GM21737 (cell line): ENCODE measurements around the gene SLX4IP.

Experiments
- ATAC-seq: cut with Tn5 transposase; IDR thresholded peaks from one replicate; pipeline ENCODE4 v1.9.1; 2021; ENCODE audit warnings: mild to moderate bottlenecking, moderate library complexity; ENCODE audit not compliant: unreplicated experiment

The SLX4IP gene

GRCh38 chr20:10463622-10464021, 28.5 kb downstream of the SLX4IP start:
- no peak for ATAC-seq

DNA sequence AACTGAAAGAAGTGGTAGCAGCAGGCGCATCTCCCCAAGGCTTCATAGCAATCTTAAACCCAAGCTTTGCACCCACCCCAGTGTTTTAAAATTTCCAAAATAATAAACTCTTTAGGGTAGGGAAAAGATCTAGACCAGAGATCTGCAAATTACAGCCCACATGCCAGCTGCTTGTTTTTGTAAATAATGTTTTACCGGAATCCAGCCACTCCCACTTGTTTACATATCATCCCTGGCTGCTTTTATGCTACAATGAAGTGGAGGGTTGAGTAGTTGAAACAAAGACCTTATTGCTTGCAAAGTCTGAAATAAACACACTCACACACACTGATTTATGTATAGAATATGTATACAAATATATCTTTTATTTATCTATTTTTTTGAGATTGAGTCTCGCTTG, 30.0 kb downstream of the SLX4IP start:
- ATAC-seq = no peak

DNA sequence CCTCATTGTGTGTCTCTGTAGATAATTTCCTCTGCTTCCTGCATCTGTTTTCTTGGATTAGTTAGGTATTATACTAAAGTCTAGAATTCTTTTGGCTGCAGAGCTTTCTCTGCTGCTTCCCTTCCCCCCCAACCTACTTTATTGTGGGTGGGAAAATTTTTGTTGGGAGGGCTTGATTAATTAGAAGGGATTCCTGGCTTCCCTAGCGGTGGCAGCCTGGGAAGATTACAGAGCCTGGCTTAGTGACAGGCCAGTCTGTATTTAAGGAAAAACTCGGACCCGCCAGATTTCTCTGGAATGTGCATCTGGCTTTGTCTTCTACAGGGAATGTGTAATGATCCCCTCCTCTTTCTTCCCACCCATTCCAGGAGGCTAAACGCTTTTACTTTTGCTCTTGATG, 31.2 kb downstream of the SLX4IP start:
- no peak for ATAC-seq

- no peak for ATAC-seq
Observed at GRCh38 chr20:10466855-10467254, 31.8 kb downstream of the SLX4IP start.

GRCh38 chr20:10467681-10468339, 32.7 kb downstream of the SLX4IP start:
- no peak for ATAC-seq

DNA sequence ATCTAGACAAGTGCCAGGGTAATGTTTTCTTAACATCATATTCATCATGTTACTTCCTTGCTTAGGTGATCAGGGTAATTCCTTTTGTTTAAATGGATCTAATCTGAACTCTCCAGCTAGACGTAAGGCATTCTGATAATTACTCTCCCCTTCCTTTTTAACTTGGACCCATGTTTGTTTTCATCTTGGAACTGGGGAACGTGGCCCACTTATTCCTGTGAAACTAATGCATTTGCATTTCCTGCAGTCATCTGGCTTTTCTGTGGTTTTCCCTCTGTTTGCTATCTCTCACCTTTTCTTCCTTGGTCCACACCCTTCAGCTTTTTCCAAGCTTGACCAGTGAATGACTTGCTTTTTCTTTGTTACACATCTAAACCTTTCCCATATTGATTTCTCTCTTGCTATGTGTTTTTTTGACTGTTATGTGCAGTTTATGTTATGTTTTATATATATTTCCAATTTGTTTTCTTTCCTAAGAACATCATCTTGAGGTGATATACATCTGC, 33.3 kb downstream of the SLX4IP start:
- no peak for ATAC-seq

GRCh38 chr20:10469056-10469455, 34.0 kb downstream of the SLX4IP start:
- ATAC-seq = no peak

DNA sequence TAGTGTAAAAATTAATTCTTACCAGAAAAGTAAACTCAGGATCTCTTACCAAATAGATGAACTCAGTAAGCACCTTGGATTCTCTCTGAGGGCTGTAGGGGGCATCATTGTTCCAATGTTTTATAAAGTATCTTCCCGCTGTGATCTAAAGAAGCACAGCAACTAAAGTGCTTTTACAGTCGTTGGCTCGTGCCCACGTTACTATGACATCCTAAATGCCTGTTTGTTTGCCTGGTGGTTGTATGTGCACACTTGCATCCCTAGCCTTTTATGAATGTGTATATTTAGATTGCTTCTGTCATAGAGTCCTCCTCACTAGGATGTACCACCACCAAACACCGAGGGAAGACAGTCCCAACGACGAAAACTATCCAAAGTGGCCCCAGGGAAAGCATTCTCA, 34.5 kb downstream of the SLX4IP start:
- peak; percentile 57 for ATAC-seq

- ATAC-seq = no peak
Observed at GRCh38 chr20:10470276-10470675, 35.2 kb downstream of the SLX4IP start.

DNA sequence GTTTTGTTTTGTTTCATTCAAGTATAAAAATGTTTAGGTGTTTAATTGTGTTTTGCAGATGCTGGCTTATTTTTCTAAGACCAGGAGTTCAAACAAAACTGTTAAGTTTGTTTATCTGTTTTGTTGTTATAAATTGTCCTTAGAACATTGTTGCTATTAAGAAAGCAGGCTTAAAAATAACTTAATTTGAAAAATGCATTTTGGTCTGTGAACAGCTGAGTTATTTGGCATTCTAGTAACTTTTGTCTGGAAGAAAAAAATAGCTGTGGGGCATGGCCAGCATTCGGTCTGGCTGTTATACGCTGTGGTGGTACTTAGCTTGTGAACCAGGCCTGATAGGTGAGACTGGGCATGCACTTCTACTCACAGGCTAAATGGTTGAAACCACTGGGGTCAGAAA, 37.8 kb downstream of the SLX4IP start:
- no peak for ATAC-seq

- no peak for ATAC-seq
Observed at GRCh38 chr20:10474606-10475184, 39.6 kb downstream of the SLX4IP start.

DNA sequence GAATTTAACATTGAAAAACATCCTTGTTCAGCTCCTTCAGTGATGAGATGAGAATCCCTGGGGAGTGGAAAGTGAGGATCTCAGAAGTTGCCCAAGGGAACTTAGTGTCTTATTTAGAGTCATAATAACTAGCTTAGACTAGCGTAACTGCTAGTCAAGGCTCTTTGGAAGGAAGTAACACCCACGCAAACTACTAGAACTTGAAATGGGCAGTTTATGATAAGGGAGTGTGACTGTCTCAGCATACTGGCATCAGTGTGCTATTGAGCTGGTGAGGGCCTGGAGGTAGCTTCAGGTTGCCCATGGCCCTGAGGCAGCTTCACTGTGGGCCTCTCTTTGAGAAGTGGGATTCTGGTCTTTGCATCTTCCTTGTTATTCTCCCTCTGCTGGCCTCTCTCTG, 40.1 kb downstream of the SLX4IP start:
- no peak for ATAC-seq

DNA sequence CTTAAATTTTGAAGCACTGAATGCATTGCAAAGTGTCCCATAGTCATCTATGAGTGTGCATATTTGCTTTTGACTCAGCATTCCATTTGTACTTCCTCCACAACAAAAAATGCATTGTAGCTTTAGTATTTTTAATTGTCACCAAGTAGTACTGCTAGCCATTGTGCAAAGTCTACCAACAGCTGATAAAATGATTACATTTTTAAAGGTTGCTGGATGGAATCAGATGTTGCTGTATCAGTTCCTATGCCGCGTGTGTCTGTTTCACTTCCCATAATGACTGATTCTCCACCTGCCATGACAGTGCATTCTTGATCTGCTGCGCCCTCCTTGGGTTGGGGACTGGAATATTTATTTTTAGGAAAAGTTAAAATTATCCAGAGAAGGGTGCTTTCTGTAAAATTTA, 41.2 kb downstream of the SLX4IP start:
- ATAC-seq = peak; percentile 66

DNA sequence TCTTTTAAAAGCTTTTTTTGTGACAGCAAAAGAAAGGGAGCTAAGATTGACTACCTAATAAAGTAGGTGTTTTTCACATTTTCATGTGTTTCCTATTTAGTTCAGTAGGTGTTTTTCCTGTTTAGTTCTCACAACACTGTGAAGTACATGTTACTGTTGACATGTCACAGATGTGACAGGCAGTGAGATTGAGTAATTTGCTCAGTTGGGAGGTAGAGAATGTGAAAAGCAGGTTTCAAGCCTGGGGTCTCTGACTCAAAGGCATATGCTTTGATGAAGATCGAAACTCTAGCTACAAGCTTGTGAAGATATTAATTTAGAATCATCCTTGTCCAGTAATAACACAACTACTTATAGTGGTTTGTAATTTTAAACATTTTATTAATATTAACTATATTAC, 43.1 kb downstream of the SLX4IP start:
- ATAC-seq = peak; percentile 43

DNA sequence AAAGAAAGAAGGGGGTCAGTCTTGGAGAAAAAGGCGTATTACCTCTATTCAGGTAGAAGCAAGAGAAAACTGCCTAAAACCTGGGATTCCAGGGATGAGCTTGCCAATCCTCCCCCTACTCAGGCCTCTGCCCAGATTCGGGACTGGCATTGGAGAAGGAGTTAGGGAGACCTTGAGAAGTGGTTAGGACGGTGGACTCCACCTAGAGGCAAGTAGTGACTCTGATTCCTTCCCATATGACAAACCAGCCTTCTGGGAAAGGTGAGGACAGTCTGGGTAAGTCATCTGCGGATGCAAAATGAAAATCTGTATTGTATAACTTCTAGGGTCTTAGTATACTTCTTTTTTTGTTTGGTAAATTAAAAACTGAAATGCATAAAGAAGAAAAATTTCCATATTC, 43.8 kb downstream of the SLX4IP start:
- no peak for ATAC-seq

DNA sequence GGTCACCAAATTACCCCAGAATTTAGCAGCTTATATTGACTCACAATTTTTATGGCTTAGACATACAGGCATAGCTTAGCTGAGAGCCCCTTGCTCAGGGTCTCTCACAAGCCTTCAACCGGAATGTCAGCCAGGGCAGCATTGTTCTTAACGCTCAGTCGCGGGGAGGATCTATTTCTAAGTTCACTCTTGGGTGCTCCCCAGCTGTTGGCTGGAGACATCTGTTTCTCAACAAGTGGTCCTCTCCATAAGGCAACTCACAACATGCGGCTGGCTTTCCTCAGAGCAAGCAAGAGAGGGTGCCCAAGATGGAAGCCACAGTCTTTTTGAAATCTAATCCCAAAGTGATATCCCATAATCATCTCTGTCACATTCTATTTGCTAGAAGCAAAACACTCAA, 46.6 kb downstream of the SLX4IP start:
- ATAC-seq = no peak

DNA sequence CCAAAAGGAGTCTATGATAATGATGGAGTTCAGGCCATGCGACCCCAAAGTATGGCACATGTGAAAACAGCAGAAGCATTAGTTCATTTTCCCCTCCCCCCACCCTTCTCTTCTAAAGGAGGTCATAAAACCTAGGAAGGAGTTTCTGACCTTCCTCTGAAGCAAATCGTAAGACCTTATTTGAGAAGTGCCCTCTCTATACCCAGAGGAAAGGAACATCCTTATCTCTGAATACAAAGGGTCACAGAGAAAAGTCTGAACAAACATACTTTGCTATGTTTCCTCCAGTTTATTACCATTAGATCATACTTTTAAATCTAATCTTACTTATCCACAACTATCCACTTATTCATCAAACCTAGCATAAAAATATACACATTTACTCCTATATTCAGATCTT, 48.6 kb downstream of the SLX4IP start:
- no peak for ATAC-seq

GRCh38 chr20:10487142-10488136, 52.3 kb downstream of the SLX4IP start:
- ATAC-seq = no peak

DNA sequence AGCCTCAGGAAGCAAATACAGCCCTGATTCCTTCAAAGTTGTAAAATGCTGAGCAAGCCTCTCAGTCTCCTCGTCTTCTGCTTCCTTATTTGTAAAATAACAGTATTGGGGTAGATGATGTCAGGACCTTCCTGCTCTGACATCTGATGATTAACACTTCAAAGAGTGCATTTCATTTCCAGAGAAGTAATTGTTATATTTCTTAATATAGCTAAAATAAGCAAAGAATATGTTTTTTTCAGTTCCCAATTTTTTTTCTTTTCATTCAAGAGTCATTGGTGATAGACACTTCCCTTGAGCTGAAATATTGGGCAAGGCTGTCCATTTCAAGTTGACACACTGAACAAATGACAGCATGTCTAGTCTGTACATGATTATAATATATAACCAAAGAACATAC, 53.4 kb downstream of the SLX4IP start:
- no peak for ATAC-seq

- no peak for ATAC-seq
Observed at GRCh38 chr20:10489853-10490252, 54.7 kb downstream of the SLX4IP start.

- ATAC-seq = no peak
Observed at GRCh38 chr20:10490257-10490656, 55.2 kb downstream of the SLX4IP start.

DNA sequence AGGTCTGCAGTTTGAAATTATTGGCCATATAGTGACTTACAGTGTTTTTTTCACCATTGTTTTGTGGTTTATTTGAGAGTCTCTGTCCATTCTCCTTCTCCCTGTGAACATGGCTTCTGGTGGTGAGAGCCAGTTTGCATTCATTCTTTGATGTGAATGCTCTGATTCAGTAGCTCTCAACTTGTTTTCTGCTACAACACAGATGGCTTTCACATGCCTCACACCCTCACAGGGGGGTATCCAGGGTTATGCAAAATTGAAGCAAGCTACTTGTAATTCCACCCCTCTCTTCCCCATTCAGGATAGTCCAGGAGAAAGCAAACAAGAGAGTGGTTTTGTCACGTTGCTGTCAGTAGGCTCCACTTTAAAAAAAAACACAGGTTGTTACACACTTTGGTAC, 55.6 kb downstream of the SLX4IP start:
- ATAC-seq = no peak
